ENCODE measurements around the gene YBX1.

- no peak for TF ChIP-seq POLR2AphosphoS5 (IDR thresholded peaks at IDR 0.05; ENCODE audit: low read depth, low read length)
- TF ChIP-seq, protein P1, sequence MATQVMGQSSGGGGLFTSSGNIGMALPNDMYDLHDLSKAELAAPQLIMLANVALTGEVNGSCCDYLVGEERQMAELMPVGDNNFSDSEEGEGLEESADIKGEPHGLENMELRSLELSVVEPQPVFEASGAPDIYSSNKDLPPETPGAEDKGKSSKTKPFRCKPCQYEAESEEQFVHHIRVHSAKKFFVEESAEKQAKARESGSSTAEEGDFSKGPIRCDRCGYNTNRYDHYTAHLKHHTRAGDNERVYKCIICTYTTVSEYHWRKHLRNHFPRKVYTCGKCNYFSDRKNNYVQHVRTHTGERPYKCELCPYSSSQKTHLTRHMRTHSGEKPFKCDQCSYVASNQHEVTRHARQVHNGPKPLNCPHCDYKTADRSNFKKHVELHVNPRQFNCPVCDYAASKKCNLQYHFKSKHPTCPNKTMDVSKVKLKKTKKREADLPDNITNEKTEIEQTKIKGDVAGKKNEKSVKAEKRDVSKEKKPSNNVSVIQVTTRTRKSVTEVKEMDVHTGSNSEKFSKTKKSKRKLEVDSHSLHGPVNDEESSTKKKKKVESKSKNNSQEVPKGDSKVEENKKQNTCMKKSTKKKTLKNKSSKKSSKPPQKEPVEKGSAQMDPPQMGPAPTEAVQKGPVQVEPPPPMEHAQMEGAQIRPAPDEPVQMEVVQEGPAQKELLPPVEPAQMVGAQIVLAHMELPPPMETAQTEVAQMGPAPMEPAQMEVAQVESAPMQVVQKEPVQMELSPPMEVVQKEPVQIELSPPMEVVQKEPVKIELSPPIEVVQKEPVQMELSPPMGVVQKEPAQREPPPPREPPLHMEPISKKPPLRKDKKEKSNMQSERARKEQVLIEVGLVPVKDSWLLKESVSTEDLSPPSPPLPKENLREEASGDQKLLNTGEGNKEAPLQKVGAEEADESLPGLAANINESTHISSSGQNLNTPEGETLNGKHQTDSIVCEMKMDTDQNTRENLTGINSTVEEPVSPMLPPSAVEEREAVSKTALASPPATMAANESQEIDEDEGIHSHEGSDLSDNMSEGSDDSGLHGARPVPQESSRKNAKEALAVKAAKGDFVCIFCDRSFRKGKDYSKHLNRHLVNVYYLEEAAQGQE (IDR thresholded peaks at IDR 0.05; ENCODE audit: insufficient read depth in 1 of 2, low read depth in 2 of 2, low read length in 2 of 2) = no peak
- no peak for TF ChIP-seq TAF1 (IDR thresholded peaks at IDR 0.05; ENCODE audit: borderline replicate concordance, insufficient read depth, low read length)
Measured at GRCh38 chr1:42720868-42721267, 38.6 kb downstream of the YBX1 start.
